Stimulated activated CD4-positive, alpha-beta T cell treated with anti-CD3 and anti-CD28 coated beads, TNF-alpha, amount 100 ng/mL, for 48 hours (primary cell): ENCODE measurements around the gene CCDC91.
A peak's percentile ranks its signal among the peaks of the same experiment; 100 is the strongest.
"Not testable (repeated sequence)": the region's sequence is repeated elsewhere in the genome, so short reads cannot be mapped to it uniquely, and the experiment has no call there.

ENCODE experiments used
- DNase-seq, 3 donors: peaks; one replicate each; pipeline ENCODE4 v3.0.0-alpha.2; 2020; ENCODE audit warnings: low read depth in 3 of 3

Gene CCDC91

DNA sequence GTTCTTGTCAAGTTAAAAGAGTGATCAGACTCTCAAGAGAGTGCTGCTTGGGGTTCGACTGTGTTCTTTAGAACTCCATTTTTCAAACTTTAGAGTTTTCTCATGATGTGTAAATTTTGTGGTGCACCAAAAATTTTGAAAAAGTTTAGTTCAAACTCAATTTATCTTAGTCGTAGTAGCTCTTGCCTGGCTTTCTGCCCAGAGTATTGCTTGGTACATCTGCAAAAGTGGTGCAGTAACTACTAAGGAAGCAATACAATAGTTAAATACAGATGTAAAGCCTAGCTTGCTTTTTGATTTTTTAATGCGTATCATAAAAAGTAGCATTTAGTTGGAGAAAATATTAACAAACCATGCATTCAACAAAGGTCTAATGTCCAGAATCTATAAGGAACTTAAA lies 9.5 kb upstream of the CCDC91 start:
- DNase-seq: no peak

- DNase-seq: no peak
Measured at GRCh38 chr12:28184375-28184774, 5.9 kb upstream of the CCDC91 start.

- DNase-seq: no peak
Measured at GRCh38 chr12:28186500-28186899, 3.8 kb upstream of the CCDC91 start.

- no peak for DNase-seq
Measured at GRCh38 chr12:28189784-28190320, 404 bp upstream of the CCDC91 start.

DNA sequence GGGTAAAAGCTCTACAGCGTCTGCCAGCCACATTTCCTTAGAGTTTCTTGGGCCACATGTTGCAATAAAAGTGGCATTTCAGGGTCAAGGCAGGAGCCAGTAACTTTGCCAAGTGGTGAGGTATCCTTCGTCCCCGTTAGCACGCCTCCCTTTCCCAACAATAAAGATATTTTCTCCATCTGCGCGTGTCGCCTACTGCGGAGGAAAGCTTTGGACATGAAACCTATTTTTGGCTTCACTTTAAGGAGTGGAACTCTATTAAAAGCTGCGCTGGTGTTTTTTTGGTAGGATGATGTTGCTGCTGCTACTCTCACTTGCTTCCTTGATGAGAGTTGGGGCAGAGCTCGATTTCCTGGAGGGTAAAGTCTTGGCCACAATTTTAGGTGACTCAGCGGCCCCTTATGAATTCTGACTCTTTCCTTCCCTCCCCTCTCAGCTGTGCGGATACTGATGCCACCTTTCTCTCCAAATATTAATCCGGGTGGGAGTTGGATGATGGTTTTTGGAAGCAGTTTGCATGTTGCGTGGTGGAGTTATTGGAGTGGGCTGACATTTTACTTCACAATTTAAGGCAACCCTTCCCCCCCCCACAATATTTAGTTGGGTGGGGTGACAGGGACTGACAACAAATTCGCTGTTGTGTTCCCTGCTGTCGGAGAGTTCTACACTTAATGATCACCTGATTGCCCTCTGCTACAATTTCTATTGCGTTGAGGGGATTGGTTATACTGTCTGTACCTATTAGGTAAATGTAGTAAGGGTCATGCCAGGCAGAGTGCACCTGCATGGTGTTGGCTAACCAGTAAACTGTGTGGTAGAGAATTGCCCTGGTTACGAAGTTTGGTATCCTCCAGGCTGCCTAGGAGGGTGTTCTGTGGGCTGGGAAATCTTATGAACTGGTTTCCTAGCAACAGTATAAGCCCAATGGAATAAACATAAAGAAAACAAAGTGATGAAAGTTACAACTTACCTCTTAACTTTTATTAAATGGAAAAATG lies 1.1 kb downstream of the CCDC91 start:
- DNase-seq: peak in 1 of 3 donors; percentile 30

GRCh38 chr12:28192125-28192524 lies 1.9 kb downstream of the CCDC91 start:
- no peak for DNase-seq

- DNase-seq: not testable (repeated sequence)
Measured at GRCh38 chr12:28194621-28195020, 4.4 kb downstream of the CCDC91 start.

DNA sequence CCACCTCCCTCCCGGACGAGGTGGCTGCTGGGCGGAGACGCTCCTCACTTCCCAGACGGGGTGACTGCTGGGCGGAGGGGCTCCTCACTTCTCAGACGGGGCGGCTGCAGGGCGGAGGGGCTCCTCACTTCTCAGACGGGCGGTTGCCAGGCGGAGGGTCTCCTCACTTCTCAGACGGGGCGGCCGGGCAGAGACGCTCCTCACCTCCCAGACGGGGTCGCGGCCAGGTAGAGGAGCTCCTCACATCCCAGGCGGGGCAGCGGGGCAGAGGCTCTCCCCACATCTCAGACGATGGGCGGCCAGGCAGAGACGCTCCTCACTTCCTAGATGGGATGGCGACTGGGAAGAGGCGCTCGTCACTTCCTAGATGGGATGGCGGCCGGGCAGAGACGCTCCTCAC lies 10.9 kb downstream of the CCDC91 start:
- not testable (repeated sequence) for DNase-seq

DNA sequence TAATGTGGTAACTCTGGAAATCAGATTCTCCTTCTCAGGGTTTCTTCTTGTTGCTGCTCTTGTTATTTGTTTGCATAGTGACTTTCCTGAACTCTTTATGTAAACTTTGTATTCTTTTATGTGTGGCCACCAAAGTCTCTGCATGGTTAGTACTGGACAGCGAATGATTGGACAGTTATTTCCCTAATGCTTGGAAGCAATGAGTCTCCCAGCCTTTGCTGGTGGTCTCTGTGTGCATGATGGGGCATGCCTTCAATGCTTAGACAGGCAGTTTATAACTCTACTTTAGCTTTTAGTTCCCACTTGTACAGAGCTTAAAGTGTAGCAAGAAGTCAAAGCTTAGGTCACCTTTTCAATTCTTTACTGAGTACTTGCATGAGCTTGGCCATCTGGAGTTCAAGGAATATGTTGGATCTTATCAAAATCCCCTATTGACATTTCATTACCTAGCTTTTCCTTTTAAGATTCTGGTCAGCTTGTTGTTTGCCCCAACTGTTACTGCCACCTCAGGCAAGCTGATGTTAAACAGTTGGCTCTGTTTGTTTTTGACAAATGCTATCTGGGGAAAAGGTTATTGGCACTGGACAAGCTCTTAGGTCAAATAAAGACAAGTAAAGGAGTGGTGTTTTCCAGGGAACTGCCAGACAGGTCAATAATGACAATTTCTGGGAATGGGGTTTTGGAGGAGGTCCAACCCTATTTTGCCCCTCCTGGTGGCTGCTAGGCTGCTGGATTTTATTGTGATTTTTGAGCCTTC lies 12.3 kb downstream of the CCDC91 start:
- no peak for DNase-seq

- no peak for DNase-seq
Measured at GRCh38 chr12:28209782-28210181, 19.5 kb downstream of the CCDC91 start.

DNA sequence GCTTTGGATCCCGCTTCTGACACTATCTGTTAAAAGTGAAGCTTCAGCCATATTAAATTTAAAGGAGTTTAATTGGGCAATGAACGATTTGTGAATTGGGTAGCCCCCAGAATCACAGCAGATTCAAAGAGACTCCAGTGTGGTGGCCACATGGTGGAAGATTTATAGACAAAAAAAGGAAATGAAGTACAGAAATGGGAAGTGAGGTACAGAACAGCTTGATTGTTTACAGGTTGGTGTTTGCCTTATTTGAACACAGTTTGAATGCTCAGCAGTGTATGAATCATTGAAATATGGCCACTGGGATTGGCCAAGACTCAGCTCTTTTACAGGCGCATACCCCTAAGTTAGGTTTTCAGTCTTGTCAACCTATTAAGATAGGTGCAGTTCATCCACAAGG lies 21.9 kb downstream of the CCDC91 start:
- DNase-seq: no peak

DNA sequence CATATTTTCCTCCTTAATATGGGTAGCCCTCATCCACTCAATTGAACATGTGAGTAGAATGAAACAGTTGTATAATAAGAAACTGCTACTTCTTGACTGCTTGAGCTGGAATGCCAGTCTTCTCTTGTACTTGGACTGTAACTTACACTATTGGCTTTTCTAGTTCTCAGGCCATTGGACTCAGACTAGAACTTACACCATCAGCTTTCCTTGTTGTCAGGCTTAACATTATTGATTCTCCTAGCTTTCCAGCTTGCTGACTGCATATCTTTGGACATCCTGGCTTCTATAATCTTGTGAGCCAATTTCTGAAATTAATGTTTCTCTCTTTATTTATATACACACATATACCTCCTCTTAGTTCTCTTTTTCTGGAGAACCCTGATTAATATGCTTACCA lies 24.8 kb downstream of the CCDC91 start:
- no peak for DNase-seq

DNA sequence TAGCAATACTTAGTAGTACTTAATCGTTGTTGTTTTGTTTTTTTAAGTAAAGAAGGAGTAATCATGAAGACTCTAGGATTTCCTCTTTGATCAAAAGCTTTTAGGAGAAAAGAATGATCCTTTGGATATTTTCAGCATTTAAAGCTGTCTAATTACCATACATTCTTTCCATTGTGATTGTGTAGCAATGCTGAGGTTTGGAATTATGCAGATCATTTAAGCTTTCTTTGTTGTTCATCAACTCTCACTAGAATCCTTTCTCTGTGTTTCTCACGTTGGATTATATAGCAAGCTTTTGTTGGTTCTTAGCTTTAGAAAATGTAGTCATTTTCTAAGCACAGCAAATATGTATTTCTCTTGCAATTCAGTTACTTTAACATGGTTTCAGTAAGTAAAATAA lies 25.8 kb downstream of the CCDC91 start:
- no peak for DNase-seq

DNA sequence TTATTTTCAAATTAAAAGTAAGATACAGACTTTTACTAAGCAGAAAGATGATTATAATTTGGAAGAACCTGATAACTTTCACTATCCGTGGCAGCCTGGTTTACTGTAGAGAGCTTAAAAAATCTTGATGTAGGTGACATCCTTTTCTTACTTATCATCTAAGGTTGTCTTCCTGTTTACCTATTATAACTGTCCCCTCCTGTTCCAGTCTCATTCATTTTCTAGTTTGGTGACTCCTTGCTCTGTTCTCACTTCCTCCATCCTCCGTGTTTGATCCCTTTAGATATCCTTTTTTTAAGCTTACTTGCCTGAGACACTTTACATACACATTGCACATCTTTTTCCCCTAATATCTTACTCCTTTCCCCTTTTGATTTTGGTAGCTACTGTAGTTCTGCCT lies 27.5 kb downstream of the CCDC91 start:
- DNase-seq: no peak

DNA sequence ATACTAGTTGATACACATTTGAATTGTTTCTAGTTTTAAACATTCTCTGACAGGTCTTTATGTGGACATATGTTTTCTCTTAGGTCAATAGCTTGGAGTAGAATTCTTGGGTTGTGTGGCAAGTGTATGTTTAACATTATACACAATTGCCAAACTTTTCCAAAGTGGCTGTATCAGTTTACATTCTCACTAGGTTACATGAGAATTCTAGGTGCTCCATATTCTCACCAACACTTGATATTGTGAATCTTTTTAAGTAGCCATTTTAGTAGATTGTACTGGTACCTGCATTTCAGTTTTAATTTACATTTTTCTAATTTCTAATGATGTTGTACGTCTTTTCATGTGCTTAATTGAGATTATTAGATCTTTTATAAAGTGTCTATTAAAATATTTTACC lies 28.6 kb downstream of the CCDC91 start:
- no peak for DNase-seq

DNA sequence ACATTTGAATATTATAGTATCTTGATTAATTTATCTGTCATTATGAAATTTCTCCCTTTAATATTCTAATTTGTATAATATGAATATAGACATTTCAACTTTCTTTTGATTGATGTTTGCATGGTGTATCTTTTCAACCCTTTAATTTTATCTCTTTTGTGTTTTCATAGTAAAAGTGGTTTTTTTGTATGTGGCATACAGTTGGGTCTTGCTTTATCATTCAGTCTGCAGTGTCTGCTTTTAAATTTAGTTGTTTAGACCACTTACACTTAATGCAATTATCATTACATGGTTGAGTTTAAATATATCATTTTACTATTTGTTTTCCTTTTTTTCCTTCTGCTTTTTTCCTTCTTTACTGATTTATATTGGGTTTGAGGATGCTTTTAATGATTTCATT lies 29.6 kb downstream of the CCDC91 start:
- DNase-seq: no peak

- DNase-seq: peak; percentile 31 to 65 (median 50)
Measured at GRCh38 chr12:28222081-28222700, 31.9 kb downstream of the CCDC91 start.

DNA sequence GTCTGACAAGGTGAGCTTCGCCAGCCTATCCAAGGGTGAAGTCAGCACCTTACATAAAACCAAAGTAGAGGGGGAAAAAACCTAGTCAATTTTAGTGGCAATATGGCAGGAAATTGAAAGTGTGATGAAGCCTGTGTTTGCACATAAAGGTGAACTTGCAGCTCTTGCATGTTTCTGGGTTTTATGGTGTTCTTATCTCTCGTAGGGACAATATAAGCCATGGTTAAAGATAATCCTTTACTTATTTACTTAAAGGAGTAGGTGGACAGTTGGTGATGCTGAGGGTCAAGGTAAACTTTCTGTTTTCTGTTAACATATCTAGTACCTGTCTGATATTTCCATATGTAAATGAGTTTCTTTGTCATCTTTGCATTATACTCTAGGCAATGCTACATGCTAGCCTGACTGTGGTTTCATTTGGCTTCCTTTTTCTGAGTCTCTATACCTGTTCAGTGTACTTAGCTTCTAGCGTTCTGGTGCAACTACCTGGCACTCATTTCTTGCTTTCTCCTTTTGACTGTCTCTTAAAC lies 32.8 kb downstream of the CCDC91 start:
- no peak for DNase-seq

DNA sequence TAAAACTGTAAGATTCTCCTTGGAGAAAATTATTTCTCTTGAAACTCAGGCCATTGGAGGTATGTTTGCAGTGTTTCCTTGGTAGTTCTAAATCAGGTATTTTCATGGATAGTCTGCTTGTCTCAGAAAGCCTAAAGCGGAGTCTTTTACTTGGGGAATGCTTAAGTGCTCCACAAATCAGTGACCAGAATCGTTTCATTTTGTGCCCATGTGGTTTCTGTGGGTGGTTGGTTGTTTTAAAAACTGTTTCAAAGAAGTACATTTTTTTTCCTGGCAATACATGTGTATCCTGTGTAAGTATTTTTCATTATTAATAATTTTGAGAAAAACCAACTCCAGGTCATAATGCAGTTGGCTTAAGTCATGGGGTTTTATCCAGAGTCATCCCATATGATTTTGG lies 33.6 kb downstream of the CCDC91 start:
- no peak for DNase-seq

- no peak for DNase-seq
Measured at GRCh38 chr12:28226705-28227104, 36.4 kb downstream of the CCDC91 start.

DNA sequence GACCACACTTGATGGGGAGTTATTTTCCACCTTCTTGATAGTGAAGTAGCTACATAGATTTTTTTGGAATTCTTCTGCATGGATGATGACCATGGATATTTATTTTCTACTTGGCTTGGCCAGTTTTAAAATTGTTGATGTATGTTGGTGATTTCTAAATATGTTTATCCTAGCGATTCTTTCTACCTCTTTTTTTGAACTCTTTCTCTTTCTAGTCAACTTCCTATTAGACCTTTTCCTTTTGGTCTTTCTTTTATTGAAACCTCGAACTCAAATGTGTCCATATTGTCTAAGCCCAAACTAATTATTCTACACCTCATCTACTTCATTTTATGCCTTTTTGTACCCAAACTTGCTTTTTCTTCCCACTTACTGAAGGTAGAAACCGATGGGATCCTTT lies 37.0 kb downstream of the CCDC91 start:
- DNase-seq: no peak

DNA sequence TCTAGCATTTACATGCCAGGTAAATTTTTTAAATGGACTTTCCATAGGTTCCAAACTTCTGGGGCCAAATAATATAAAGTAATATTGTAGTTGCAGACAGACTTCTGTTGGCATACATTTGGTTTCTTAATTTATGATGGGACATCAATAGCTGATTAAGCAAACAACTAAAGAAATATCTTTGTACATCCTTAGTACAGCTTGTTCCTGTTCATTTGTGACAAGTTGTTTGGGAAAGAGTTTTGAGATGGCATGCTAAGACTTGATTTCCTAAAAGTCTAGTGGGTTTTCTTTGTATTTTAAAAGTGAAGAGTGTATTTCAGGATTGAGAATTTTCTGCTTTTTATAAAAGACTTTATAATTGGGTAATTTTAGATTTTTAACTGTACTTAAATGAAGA lies 41.0 kb downstream of the CCDC91 start:
- DNase-seq: no peak
